ENCODE data around the gene AP1S3. TPM values are rescaled to one million over a fixed set of nuclear protein-coding genes. Genes with fewer than 3 reads are reported as not detected.

AP1S3 gene
- total RNA-seq, 1 experiment from 2014 or later: 73.3 TPM

- H3K9me2 ChIP-seq (ENCODE audit: insufficient read depth): no peaks in the 10 kb centered on the region
- DNase-seq: no peak
- ChIA-PET POLR2A (ENCODE audit: unreplicated experiment) (interaction anchor here (0.6 kb wide), 2 partner anchors 13 to 16 kb away, joined by 3 to 10 read pairs; no protein-coding TSS in a partner anchor), CTCF (interaction anchor here (0.7 to 1.3 kb wide), 2 partner anchors 34 to 81 kb away, joined by 6 to 16 read pairs; no protein-coding TSS in a partner anchor)
- BruUV-seq (replicated peaks): no TSS peak
- peak overlapping the region; percentile 46 for H3K4me2 ChIP-seq
- H3F3A ChIP-seq (ENCODE audit: insufficient read depth, low read depth): peaks cover 22% of the 10 kb centered on the region
- no peak overlapping the region for H2AFZ ChIP-seq
- no peaks in the 10 kb centered on the region for H3K9me3 ChIP-seq (ENCODE audit: insufficient read depth, low read depth)
- no peak overlapping the region for H3K4me3 ChIP-seq
- TF ChIP-seq, protein P1, sequence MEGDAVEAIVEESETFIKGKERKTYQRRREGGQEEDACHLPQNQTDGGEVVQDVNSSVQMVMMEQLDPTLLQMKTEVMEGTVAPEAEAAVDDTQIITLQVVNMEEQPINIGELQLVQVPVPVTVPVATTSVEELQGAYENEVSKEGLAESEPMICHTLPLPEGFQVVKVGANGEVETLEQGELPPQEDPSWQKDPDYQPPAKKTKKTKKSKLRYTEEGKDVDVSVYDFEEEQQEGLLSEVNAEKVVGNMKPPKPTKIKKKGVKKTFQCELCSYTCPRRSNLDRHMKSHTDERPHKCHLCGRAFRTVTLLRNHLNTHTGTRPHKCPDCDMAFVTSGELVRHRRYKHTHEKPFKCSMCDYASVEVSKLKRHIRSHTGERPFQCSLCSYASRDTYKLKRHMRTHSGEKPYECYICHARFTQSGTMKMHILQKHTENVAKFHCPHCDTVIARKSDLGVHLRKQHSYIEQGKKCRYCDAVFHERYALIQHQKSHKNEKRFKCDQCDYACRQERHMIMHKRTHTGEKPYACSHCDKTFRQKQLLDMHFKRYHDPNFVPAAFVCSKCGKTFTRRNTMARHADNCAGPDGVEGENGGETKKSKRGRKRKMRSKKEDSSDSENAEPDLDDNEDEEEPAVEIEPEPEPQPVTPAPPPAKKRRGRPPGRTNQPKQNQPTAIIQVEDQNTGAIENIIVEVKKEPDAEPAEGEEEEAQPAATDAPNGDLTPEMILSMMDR (conservative IDR thresholded peaks at IDR 0.05): no peak
- no peak for TF ChIP-seq EZH2 (IDR thresholded peaks at IDR 0.05; ENCODE audit: low read depth)
- no peaks in the 10 kb centered on the region for H3K27me3 ChIP-seq (ENCODE audit: insufficient read depth, low read depth)
- H3K79me2 ChIP-seq (ENCODE audit: low read depth): no peaks in the 10 kb centered on the region
- H4K20me1 ChIP-seq (ENCODE audit: insufficient read depth): no peaks in the 10 kb centered on the region
- peaks cover 19% of the 10 kb centered on the region for H3K4me1 ChIP-seq (replicated peaks; ENCODE audit: insufficient read depth)
- peak overlapping the region; percentile 60 for H3K27ac ChIP-seq
- intact Hi-C loops (cut with micrococcal nuclease; ENCODE audit: unreplicated experiment): loop anchor here (1.0 to 2.0 kb wide), 5 partner anchors 27 to 177 kb away; partner anchors contain the start of gene AP1S3
- no peaks in the 10 kb centered on the region for H3K36me3 ChIP-seq (ENCODE audit: low read depth)
Observed at GRCh38 chr2:223725986-223726970, 111.1 kb downstream of the AP1S3 start.

DNA sequence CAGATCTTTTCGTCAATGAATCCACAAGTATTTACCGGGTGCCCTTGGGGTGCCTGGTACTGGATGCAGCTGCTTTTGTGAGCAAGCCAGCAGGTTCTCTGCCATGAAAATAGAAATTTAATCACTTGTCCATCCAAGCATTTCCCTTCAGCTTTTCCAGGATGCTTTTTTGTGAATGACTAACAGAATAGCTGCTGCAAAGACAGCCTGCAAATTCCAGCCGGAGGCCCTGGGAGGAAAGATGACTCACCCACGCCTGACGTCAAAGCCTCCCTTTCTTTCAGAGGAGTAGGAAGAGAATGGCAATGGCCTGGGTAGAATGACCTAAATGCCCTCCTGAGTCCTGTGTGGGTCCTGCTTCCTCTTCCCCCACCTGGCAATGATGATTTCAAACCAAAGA, 111.9 kb downstream of the AP1S3 start:
- Histone ChIP-seq H3K4me2 (peak overlapping the region; percentile 46), H2AFZ (no peak overlapping the region), H4K20me1 (ENCODE audit: insufficient read depth) (no peaks in the 10 kb centered on the region), H3K9me3 (ENCODE audit: insufficient read depth, low read depth) (no peaks in the 10 kb centered on the region), H3F3A (ENCODE audit: insufficient read depth, low read depth) (peaks cover 22% of the 10 kb centered on the region), H3K36me3 (ENCODE audit: low read depth) (no peaks in the 10 kb centered on the region), H3K4me3 (no peak overlapping the region), H3K4me1 (replicated peaks; ENCODE audit: insufficient read depth) (peaks cover 19% of the 10 kb centered on the region), H3K9me2 (ENCODE audit: insufficient read depth) (no peaks in the 10 kb centered on the region), H3K79me2 (ENCODE audit: low read depth) (no peaks in the 10 kb centered on the region), H3K27ac (peak overlapping the region; percentile 60), H3K27me3 (ENCODE audit: insufficient read depth, low read depth) (no peaks in the 10 kb centered on the region)
- no TSS peak for BruUV-seq (replicated peaks)
- ChIA-PET POLR2A (ENCODE audit: unreplicated experiment) (interaction anchor here (0.6 to 0.7 kb wide), 2 partner anchors 14 to 90 kb away, joined by 3 to 5 read pairs; no protein-coding TSS in a partner anchor), CTCF (no interaction called here)
- no peak for TF ChIP-seq EZH2 (IDR thresholded peaks at IDR 0.05; ENCODE audit: low read depth)
- TF ChIP-seq, protein P1 (conservative IDR thresholded peaks at IDR 0.05): no peak
- DNase-seq: peak; percentile 94 to 97
- intact Hi-C loops (cut with micrococcal nuclease; ENCODE audit: unreplicated experiment): loop anchor here (1.0 to 2.0 kb wide), 5 partner anchors 26 to 176 kb away; partner anchors contain the start of gene AP1S3

- peak overlapping the region; percentile 46 for H3K4me2 ChIP-seq
- H3K4me3 ChIP-seq: no peak overlapping the region
- CTCF ChIA-PET: no interaction called here
- H3K36me3 ChIP-seq (ENCODE audit: low read depth): no peaks in the 10 kb centered on the region
- peak overlapping the region; percentile 60 for H3K27ac ChIP-seq
- no peak overlapping the region for H2AFZ ChIP-seq
- H3K9me3 ChIP-seq (ENCODE audit: insufficient read depth, low read depth): no peaks in the 10 kb centered on the region
- POLR2A ChIA-PET (ENCODE audit: unreplicated experiment): interaction anchor here (0.7 kb wide), 1 partner anchor 90 kb away, joined by 5 read pairs; no protein-coding TSS in a partner anchor
- H3K79me2 ChIP-seq (ENCODE audit: low read depth): no peaks in the 10 kb centered on the region
- H3F3A ChIP-seq (ENCODE audit: insufficient read depth, low read depth): peaks cover 22% of the 10 kb centered on the region
- H4K20me1 ChIP-seq (ENCODE audit: insufficient read depth): no peaks in the 10 kb centered on the region
- DNase-seq: no peak
- TF ChIP-seq, protein P1 (conservative IDR thresholded peaks at IDR 0.05): no peak
- no peak for TF ChIP-seq EZH2 (IDR thresholded peaks at IDR 0.05; ENCODE audit: low read depth)
- no peaks in the 10 kb centered on the region for H3K27me3 ChIP-seq (ENCODE audit: insufficient read depth, low read depth)
- BruUV-seq (replicated peaks): TSS peak; percentile 84
- H3K4me1 ChIP-seq (replicated peaks; ENCODE audit: insufficient read depth): peaks cover 19% of the 10 kb centered on the region
- intact Hi-C loops (cut with micrococcal nuclease; ENCODE audit: unreplicated experiment): loop anchor here (1.0 to 2.0 kb wide), 5 partner anchors 26 to 176 kb away; partner anchors contain the start of gene AP1S3
- no peaks in the 10 kb centered on the region for H3K9me2 ChIP-seq (ENCODE audit: insufficient read depth)
Observed at GRCh38 chr2:223724861-223725260, 112.5 kb downstream of the AP1S3 start.
